NCI-H2171 (cell line): ENCODE results near the gene OR6K6.

ENCODE experiments used
- DNase-seq: peaks from one replicate; lab custom pipeline; 2025; lab: John Stamatoyannopoulos, UW

The OR6K6 gene

GRCh38 chr1:158801396-158801795 lies 46.9 kb downstream of the OR6K6 start:
- DNase-seq = no peak

GRCh38 chr1:158803678-158804077 lies 49.2 kb downstream of the OR6K6 start:
- DNase-seq = no peak
